Pancreas (tissue), 10 donors: ENCODE results near the gene PPP1R16B. TPM values are rescaled to one million over a fixed set of nuclear protein-coding genes. Genes with fewer than 3 reads are reported as not detected.

ENCODE experiments used
- ATAC-seq, 4 donors: fragments of 200-7000 bp; cut with Tn5 transposase; one replicate each; pipeline versions ENCODE4 v1.8.0 to v1.9.1; 2020; ENCODE audit warnings: mild to moderate bottlenecking in 4 of 4, moderate library complexity in 4 of 4
- DNase-seq, 6 donors: peaks; one replicate each; pipeline ENCODE4 v3.0.0-alpha.2; 2020
- FAIRE-seq: peaks from 2 replicates; lab custom pipeline; 2012; peaks lifted over from hg19 to GRCh38; lab: Jason Lieb, UNC
- H3K27ac ChIP-seq, 4 donors: fragments of 200-600 bp; sonication (generic); 1 replicate in 3 of 4; 2 replicates in 1 of 4; pipeline versions ENCODE4 v1.5.0 to v1.8.0; 2020
- H3K27me3 ChIP-seq, 4 donors: fragments of 200-600 bp; one replicate each; pipeline ENCODE4 v1.8.0; 2021
- H3K36me3 ChIP-seq, 3 donors: fragments of 200-600 bp; sonication (generic) in 1 of 3; one replicate each; pipeline versions ENCODE4 v1.5.0 to v1.8.0; 2020 to 2021
- H3K4me1 ChIP-seq, 3 donors: fragments of 200-600 bp; one replicate each; pipeline ENCODE4 v1.8.0; 2021
- H3K4me3 ChIP-seq, 4 donors: fragments of 200-600 bp; sonication (generic) in 2 of 4; one replicate each; pipeline versions ENCODE4 v1.5.0 to v1.8.0; 2020 to 2021
- H3K9me3 ChIP-seq, 4 donors: fragments of 200-600 bp; one replicate each; pipeline ENCODE4 v1.8.0; 2021
- WGBS, 2 donors: extraction: QIAGEN DNeasy Blood & Tissue Kit; methylation state at CpG; one replicate each; pipeline ENCODE4 v1.1.7; 2013; 5-methylcytosine and 5-hydroxymethylcytosine counted together
- intact Hi-C, 3 donors: fragments of 100-400 bp; cut with DNase I; formaldehyde crosslinking; loops; one replicate each; pipeline versions ENCODE4 v1.11.1 to v1.14.2; 2022
- polyA plus RNA-seq, 2 donors: library from polyadenylated mRNA; stranded (reverse); fragments of 200-250 nt; gene quantifications; one replicate each; pipeline ENCODE4 v1.2.3, GENCODE V29; 2013
- total RNA-seq, 6 donors: library from RNA; stranded (reverse); fragmentation: NEBNext Ultra II Directional in 4 of 6; extraction: Animal tissue kit (Norgen Biotek cat#: 25700) in 4 of 6; gene quantifications; one replicate each; pipeline versions ENCODE4 v1.2.1 to v1.2.4, GENCODE V29; 2021 to 2023
- TF ChIP-seq, protein P1 (sequence below), 4 donors: fragments of 200-600 bp; sonication (generic) in 3 of 4; IDR thresholded peaks; one replicate each; pipeline versions ENCODE4 v1.5.0 to v1.8.0; 2021; ENCODE audit warnings: antibody characterized with exemption in 4 of 4
- donor health status: healthy with polysubstance abuse.
- donor health status: DM: no; HTN: no; CAD: no; lungs with moderate emphysema.
- donor health status: DM: no; HTN: no; CAD: no.
- donor health status: control.
- donor health status: control.
- donor health status: Bipolar disorder and iron deficiency.
- donor health status: DM: yes; HTN: yes; CAD: no.
- donor health status: DM: no; HTN: no; CAD: no.
- donor health status: DM: no; HTN: no; CAD: no.
- donor health status: DM: yes; HTN: yes; CAD: no.

The PPP1R16B gene
- total and polyA plus RNA-seq, 8 donors: 1.0 to 2.7 (median 1.3) TPM

- TF ChIP-seq, protein P1, sequence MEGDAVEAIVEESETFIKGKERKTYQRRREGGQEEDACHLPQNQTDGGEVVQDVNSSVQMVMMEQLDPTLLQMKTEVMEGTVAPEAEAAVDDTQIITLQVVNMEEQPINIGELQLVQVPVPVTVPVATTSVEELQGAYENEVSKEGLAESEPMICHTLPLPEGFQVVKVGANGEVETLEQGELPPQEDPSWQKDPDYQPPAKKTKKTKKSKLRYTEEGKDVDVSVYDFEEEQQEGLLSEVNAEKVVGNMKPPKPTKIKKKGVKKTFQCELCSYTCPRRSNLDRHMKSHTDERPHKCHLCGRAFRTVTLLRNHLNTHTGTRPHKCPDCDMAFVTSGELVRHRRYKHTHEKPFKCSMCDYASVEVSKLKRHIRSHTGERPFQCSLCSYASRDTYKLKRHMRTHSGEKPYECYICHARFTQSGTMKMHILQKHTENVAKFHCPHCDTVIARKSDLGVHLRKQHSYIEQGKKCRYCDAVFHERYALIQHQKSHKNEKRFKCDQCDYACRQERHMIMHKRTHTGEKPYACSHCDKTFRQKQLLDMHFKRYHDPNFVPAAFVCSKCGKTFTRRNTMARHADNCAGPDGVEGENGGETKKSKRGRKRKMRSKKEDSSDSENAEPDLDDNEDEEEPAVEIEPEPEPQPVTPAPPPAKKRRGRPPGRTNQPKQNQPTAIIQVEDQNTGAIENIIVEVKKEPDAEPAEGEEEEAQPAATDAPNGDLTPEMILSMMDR (IDR thresholded peaks at IDR 0.05): no peak
- Histone ChIP-seq H3K9me3 (no peaks in the 10 kb centered on the region), H3K27me3 (no peaks in the 10 kb centered on the region), H3K4me1 (no peaks in the 10 kb centered on the region), H3K27ac (no peak overlapping the region), H3K36me3 (no peaks in the 10 kb centered on the region), H3K4me3 (no peak overlapping the region)
- DNase-seq (no peak), ATAC-seq (no peak), FAIRE-seq (no peak)
- intact Hi-C loops: no loop called here
- 72 to 75% methylated on average over 4 of the region's 4 CpGs for WGBS, 2 donors
Observed at GRCh38 chr20:38799203-38799602, 6.3 kb upstream of the PPP1R16B start.

DNA sequence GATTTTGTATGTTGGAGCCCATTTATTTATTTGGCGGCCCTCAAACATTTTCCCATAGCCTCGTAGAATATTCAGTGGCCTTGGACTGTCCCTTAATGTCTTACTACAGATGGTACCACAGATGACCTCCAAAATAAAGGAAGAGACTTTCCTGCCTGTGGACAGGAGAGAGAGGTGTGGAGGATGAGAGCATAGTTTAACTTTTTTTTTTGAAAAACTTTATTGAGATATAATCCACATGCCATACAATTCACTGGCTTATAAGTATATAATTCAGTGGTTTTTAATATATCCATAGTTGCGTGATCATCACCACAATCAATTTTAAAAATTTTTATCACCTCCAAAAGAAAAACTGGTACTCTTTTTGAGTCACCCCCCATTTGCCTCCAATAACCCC, 4.6 kb upstream of the PPP1R16B start:
- FAIRE-seq (no peak), DNase-seq (no peak), ATAC-seq (no peak)
- Histone ChIP-seq H3K36me3 (no peaks in the 10 kb centered on the region), H3K9me3 (no peaks in the 10 kb centered on the region), H3K4me1 (peaks cover 0 to 4% (median 0%) of the 10 kb centered on the region in 3 donors), H3K27me3 (no peaks in the 10 kb centered on the region), H3K27ac (no peak overlapping the region), H3K4me3 (no peak overlapping the region)
- WGBS, 2 donors: 73 to 75% methylated on average over 3 of the region's 3 CpGs
- intact Hi-C loops: no loop called here
- TF ChIP-seq, protein P1 (IDR thresholded peaks at IDR 0.05): no peak

DNA sequence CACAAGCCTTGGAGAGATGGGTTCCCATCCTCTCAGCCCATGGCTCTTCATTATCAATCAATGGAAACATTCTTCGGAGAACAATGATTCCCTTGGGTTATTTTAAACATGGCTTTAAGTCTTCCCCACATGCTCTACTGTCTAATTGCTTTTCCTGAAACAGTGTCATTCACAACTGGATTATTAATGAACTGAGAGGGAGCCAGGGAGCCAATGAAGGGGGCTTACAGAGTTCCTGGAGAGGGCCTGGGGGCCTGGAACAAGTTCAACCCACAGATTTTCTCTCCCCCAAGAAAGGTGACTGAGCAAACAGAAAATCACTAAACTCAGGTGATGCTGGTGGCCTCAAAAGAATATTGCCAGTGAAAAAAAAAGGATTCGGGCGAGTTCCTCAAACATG, 1.3 kb upstream of the PPP1R16B start:
- no peaks in the 10 kb centered on the region for H3K9me3 ChIP-seq
- no peak overlapping the region for H3K4me3 ChIP-seq
- no peak overlapping the region for H3K27ac ChIP-seq
- intact Hi-C loops: no loop called here
- ATAC-seq (no peak), DNase-seq (no peak), FAIRE-seq (no peak)
- WGBS, 2 donors: 88% methylated on average over 3 of the region's 3 CpGs
- no peaks in the 10 kb centered on the region for H3K36me3 ChIP-seq
- TF ChIP-seq, protein P1 (IDR thresholded peaks at IDR 0.05): no peak
- H3K4me1 ChIP-seq: peaks cover 0 to 12% (median 0%) of the 10 kb centered on the region in 3 donors
- peaks cover 0 to 11% (median 7%) of the 10 kb centered on the region in 4 donors for H3K27me3 ChIP-seq

GRCh38 chr20:38804682-38805501, 605 bp upstream of the PPP1R16B start:
- intact Hi-C loops: no loop called here
- Histone ChIP-seq H3K36me3 (no peaks in the 10 kb centered on the region), H3K27ac (no peak overlapping the region), H3K4me1 (peaks cover 0 to 12% (median 0%) of the 10 kb centered on the region in 3 donors), H3K27me3 (peaks cover 0 to 11% (median 7%) of the 10 kb centered on the region in 4 donors), H3K9me3 (no peaks in the 10 kb centered on the region), H3K4me3 (peak overlapping the region in 1 of 4 donors; percentile 52)
- 64 to 65% methylated on average over 18 of the region's 18 CpGs for WGBS, 2 donors
- TF ChIP-seq, protein P1 (IDR thresholded peaks at IDR 0.05): no peak
- FAIRE-seq: no peak
- peak in 2 of 4 donors; percentile 29 to 37 for ATAC-seq
- DNase-seq: no peak
